ENCODE results near the gene CHST11.

- TF ChIP-seq POLR2AphosphoS5 (IDR thresholded peaks at IDR 0.05; ENCODE audit: borderline replicate concordance, low read depth, low read length) (no peak), EZH2 (IDR thresholded peaks at IDR 0.05) (no peak)
Measured at GRCh38 chr12:104712477-104712876, 255.7 kb downstream of the CHST11 start.
